H1 (cell line): ENCODE data around the gene KLHL29. TPM values are rescaled to one million over a fixed set of nuclear protein-coding genes. Genes with fewer than 3 reads are reported as not detected.

ENCODE experiments used
- CBX8 ChIP-seq: fragments of 300-800, 300-1000 bp; sonication (generic); IDR thresholded peaks from 2 replicates; pipeline ENCODE4 v1.7.1; 2016; ENCODE audit warnings: low read depth, low read length, borderline replicate concordance
- CHD2 ChIP-seq: IDR thresholded peaks from 2 replicates; pipeline ENCODE4 v1.6.1; 2012; ENCODE audit warnings: low read length, improper control_type of control experiment
- polyA plus RNA-seq, 7 experiments: library from polyadenylated mRNA; depleted of rRNA in 3 of 7; stranded (reverse) in 5 of 7; unstranded in 2 of 7; fragments of >200 nt in 5 of 7; fragments of 200-250 nt in 2 of 7; gene quantifications; 1 replicate in 5 of 7; 2 replicates in 1 of 7; 4 replicates in 1 of 7; pipeline versions ENCODE4 v1.2.1 to v1.2.3, GENCODE V29; 2011 to 2013; ENCODE audit warnings: missing spikeins in 2 of 7, mixed read lengths in 2 of 7
- total RNA-seq: library from RNA; stranded (reverse); fragmentation: NEBNext Ultra II Directional; extraction: Animal tissue kit (Norgen Biotek cat#: 25700); gene quantifications from 2 replicates; pipeline ENCODE4 v1.2.1, GENCODE V29; 2021
- TF ChIP-seq, protein P1 (sequence below), 3 experiments: IDR thresholded peaks; 1 replicate in 2 of 3; 2 replicates in 1 of 3; pipeline versions ENCODE4 v1.5.1 to v1.6.1; 2011; ENCODE audit warnings: low read length in 3 of 3, mild to moderate bottlenecking in 3 of 3, inconsistent platforms in 2 of 3, low read depth in 1 of 3, moderate library complexity in 1 of 3; ENCODE audit not compliant: insufficient read depth in 1 of 3; ENCODE audit errors: control extremely low read depth in 1 of 3

The KLHL29 gene
- total and polyA plus RNA-seq, 2 of the 8 experiments (the other 6 are each of a cell fraction or from before 2014, with no cell fraction given) = 1.1 to 4.7 TPM

GRCh38 chr2:23386339-23387220 lies 1.6 kb downstream of the KLHL29 start (continued):
- TF ChIP-seq CBX8 (no peak), CHD2 (no peak)
- TF ChIP-seq, protein P1, sequence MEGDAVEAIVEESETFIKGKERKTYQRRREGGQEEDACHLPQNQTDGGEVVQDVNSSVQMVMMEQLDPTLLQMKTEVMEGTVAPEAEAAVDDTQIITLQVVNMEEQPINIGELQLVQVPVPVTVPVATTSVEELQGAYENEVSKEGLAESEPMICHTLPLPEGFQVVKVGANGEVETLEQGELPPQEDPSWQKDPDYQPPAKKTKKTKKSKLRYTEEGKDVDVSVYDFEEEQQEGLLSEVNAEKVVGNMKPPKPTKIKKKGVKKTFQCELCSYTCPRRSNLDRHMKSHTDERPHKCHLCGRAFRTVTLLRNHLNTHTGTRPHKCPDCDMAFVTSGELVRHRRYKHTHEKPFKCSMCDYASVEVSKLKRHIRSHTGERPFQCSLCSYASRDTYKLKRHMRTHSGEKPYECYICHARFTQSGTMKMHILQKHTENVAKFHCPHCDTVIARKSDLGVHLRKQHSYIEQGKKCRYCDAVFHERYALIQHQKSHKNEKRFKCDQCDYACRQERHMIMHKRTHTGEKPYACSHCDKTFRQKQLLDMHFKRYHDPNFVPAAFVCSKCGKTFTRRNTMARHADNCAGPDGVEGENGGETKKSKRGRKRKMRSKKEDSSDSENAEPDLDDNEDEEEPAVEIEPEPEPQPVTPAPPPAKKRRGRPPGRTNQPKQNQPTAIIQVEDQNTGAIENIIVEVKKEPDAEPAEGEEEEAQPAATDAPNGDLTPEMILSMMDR (IDR thresholded peaks at IDR 0.05; ENCODE audit: control extremely low read depth in 1 of 3, insufficient read depth in 1 of 3, low read depth in 1 of 3, low read length in 3 of 3) = no peak
